ENCODE measurements around the gene ZNF444. TPM values are rescaled to one million over a fixed set of nuclear protein-coding genes. Genes with fewer than 3 reads are reported as not detected.

ZNF444 gene
- total RNA-seq, 4 donors from 2014 or later = 16.4 to 38.9 (median 24.9) TPM

GRCh38 chr19:56177564-56178243 lies 36.6 kb downstream of the ZNF444 start:
- no peaks in the 10 kb centered on the region for H3K9me3 ChIP-seq
- ATAC-seq (no peak), DNase-seq (no peak)
- peaks cover 0 to 11% (median 3%) of the 10 kb centered on the region in 3 donors for H3K27me3 ChIP-seq
- TF ChIP-seq POLR2A (IDR thresholded peaks at IDR 0.05) (no peak), CTCF (IDR thresholded peaks at IDR 0.05 in 4 of 5, conservative IDR thresholded peaks at IDR 0.05 in 1 of 5) (no peak)
- H3K36me3 ChIP-seq = no peaks in the 10 kb centered on the region
- in situ Hi-C loops (cut with MboI; ENCODE audit: low sequenced_read_pairs in 4 of 4) (no loop called here), intact Hi-C loops (cut with DNase I; ENCODE audit: low total_unique reads) (no loop called here)
- no peaks in the 10 kb centered on the region for H3K4me1 ChIP-seq
- no peak overlapping the region for H3K4me3 ChIP-seq
- H3K27ac ChIP-seq = no peak overlapping the region

DNA sequence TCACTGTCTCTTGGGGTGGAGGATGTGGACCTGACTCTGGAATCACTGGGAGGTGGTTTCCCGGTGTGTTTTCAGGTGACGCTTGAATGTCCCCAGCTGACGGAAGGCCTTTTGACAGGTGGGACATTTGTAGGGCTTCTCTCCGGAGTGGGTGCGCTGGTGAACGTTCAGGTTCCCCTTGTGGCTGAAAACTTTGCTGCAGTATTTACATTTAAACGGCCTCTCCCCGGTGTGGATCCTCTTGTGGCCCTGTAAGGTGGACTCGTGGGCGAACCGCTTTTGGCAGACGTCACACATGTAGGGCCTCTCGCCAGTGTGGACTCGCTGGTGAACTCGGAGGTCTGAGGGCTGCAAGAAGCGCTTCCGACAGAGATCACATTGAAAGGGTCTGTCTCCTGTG lies 48.7 kb downstream of the ZNF444 start:
- intact Hi-C loops (cut with DNase I; ENCODE audit: low total_unique reads) = no loop called here
- in situ Hi-C loops (cut with MboI; ENCODE audit: low sequenced_read_pairs in 4 of 4) = no loop called here
- Histone ChIP-seq H3K27ac (no peak overlapping the region), H3K4me1 (no peaks in the 10 kb centered on the region), H3K9me3 (no peaks in the 10 kb centered on the region), H3K27me3 (peaks cover 0 to 2% (median 0%) of the 10 kb centered on the region in 3 donors), H3K4me3 (no peak overlapping the region), H3K36me3 (no peaks in the 10 kb centered on the region)
- no peak for ATAC-seq
- no peak for DNase-seq
- TF ChIP-seq POLR2A (IDR thresholded peaks at IDR 0.05) = no peak
- no peak for TF ChIP-seq CTCF (IDR thresholded peaks at IDR 0.05 in 4 of 5, conservative IDR thresholded peaks at IDR 0.05 in 1 of 5)

DNA sequence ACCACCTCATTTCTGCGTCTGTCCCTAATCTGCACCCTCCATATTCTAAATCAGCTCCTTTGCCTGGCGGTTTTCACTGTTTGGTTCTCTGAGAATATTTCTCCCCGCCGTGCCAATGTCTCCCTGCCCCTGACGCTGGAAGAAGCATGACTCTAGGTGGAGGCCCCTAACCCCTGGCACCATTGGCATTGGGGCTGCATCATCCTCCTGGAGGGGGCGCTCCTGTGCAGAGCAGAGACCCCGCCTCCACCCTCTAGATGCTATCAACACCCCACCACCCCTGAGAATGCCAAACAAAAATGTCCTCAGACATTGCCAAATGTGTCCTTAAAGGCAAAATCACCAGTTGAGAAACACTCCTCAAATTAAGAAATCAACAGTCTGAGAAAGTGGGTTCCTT lies 50.0 kb downstream of the ZNF444 start:
- in situ Hi-C loops (cut with MboI; ENCODE audit: low sequenced_read_pairs in 4 of 4) (no loop called here), intact Hi-C loops (cut with DNase I; ENCODE audit: low total_unique reads) (no loop called here)
- no peaks in the 10 kb centered on the region for H3K36me3 ChIP-seq
- DNase-seq (no peak), ATAC-seq (no peak)
- TF ChIP-seq CTCF (IDR thresholded peaks at IDR 0.05 in 4 of 5, conservative IDR thresholded peaks at IDR 0.05 in 1 of 5) (no peak), POLR2A (IDR thresholded peaks at IDR 0.05) (no peak)
- no peaks in the 10 kb centered on the region for H3K27me3 ChIP-seq
- H3K4me1 ChIP-seq = no peaks in the 10 kb centered on the region
- no peak overlapping the region for H3K27ac ChIP-seq
- H3K4me3 ChIP-seq = no peak overlapping the region
- H3K9me3 ChIP-seq = no peaks in the 10 kb centered on the region

DNA sequence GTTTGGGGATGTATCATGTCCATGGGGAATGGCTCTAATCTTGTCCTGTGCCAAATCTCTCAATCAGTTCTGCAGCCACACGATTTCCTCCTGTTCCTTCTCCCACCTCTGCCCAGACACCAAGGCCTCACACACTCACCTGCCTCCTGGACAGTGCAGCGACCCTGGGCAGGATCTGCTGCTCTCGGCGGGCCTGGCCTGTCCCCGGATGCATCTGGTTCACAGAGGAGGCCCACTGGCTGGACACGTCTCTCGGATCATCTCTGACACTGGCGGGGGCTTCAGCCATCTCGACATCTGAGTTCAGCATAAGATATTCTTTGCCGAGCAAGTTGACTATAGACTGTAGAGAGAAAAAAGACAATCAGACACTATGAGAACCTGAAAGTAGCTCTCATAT lies 50.6 kb downstream of the ZNF444 start:
- DNase-seq (no peak), ATAC-seq (no peak)
- Histone ChIP-seq H3K4me3 (no peak overlapping the region), H3K27ac (no peak overlapping the region), H3K27me3 (no peaks in the 10 kb centered on the region), H3K36me3 (no peaks in the 10 kb centered on the region), H3K9me3 (no peaks in the 10 kb centered on the region), H3K4me1 (no peaks in the 10 kb centered on the region)
- no peak for TF ChIP-seq CTCF (IDR thresholded peaks at IDR 0.05 in 4 of 5, conservative IDR thresholded peaks at IDR 0.05 in 1 of 5)
- no peak for TF ChIP-seq POLR2A (IDR thresholded peaks at IDR 0.05)
- in situ Hi-C loops (cut with MboI; ENCODE audit: low sequenced_read_pairs in 4 of 4) = no loop called here
- intact Hi-C loops (cut with DNase I; ENCODE audit: low total_unique reads) = no loop called here

Measured in gastrocnemius medialis (tissue), 4 donors.